Left ventricle myocardium inferior (tissue), 1 donor: ENCODE measurements around the gene TRIL. TPM values are rescaled to one million over a fixed set of nuclear protein-coding genes. Genes with fewer than 3 reads are reported as not detected.

Experiments used
- DNase-seq: peaks from one replicate; pipeline ENCODE4 v3.0.0-alpha.2; 2020
- H3K27ac ChIP-seq: fragments of 200-600 bp; replicated peaks from 2 replicates; pipeline ENCODE4 v1.8.0; 2021
- H3K27me3 ChIP-seq: fragments of 200-600 bp; 2 replicates; pipeline ENCODE4 v1.8.0; 2021; ENCODE audit warnings: low read depth
- H3K36me3 ChIP-seq: fragments of 200-600 bp; 2 replicates; pipeline ENCODE4 v1.8.0; 2021
- H3K4me1 ChIP-seq: fragments of 200-600 bp; 2 replicates; pipeline ENCODE4 v1.8.0; 2021
- H3K4me3 ChIP-seq: fragments of 200-600 bp; 2 replicates; pipeline ENCODE4 v1.8.0; 2021; ENCODE audit warnings: mild to moderate bottlenecking, moderate library complexity
- H3K9me3 ChIP-seq: fragments of 200-600 bp; replicated peaks from 2 replicates; pipeline ENCODE4 v1.8.0; 2021
- CTCF ChIP-seq: fragments of 200-600 bp; IDR thresholded peaks from 2 replicates; pipeline ENCODE4 v1.8.0; 2021; ENCODE audit warnings: antibody characterized with exemption, mild to moderate bottlenecking, borderline replicate concordance
- intact Hi-C: fragments of 100-400 bp; cut with micrococcal nuclease; formaldehyde crosslinking; loops from one replicate; pipeline ENCODE4 v1.11.0; 2022
- total RNA-seq: library from RNA; stranded (reverse); fragmentation: NEBNext Ultra II Directional; extraction: Animal tissue kit (Norgen Biotek cat#: 25700); gene quantifications from one replicate; pipeline ENCODE4 v1.2.1, GENCODE V29; 2021
- donor health status: DM: no; HTN: yes; CAD: no; lungs with severe emphysema.

The TRIL gene
- total RNA-seq, 1 donor from 2014 or later, result 1.9 TPM

- intact Hi-C loops, result no loop called here
- H3K27ac ChIP-seq, result no peak overlapping the region
Observed at GRCh38 chr7:28976022-28976421, 17.9 kb upstream of the TRIL start.

GRCh38 chr7:28973591-28973990, 15.5 kb upstream of the TRIL start:
- intact Hi-C loops, result no loop called here
- H3K27ac ChIP-seq, result no peak overlapping the region

More at GRCh38 chr7:28976022-28976421, 17.9 kb upstream of the TRIL start:
- Histone ChIP-seq H3K4me3 (no peak overlapping the region), H3K36me3 (no peaks in the 10 kb centered on the region), H3K4me1 (no peaks in the 10 kb centered on the region), H3K27me3 (no peaks in the 10 kb centered on the region), H3K9me3 (peaks cover 33% of the 10 kb centered on the region)
- no peak for DNase-seq
- TF ChIP-seq CTCF, result no peak

GRCh38 chr7:28964056-28964455, 5.9 kb upstream of the TRIL start:
- peaks cover 1% of the 10 kb centered on the region for H3K4me1 ChIP-seq
- H3K9me3 ChIP-seq, result no peaks in the 10 kb centered on the region
- intact Hi-C loops, result no loop called here
- no peak for TF ChIP-seq CTCF
- DNase-seq, result no peak
- H3K4me3 ChIP-seq, result no peak overlapping the region
- H3K27ac ChIP-seq, result no peak overlapping the region
- H3K27me3 ChIP-seq, result no peaks in the 10 kb centered on the region
- H3K36me3 ChIP-seq, result no peaks in the 10 kb centered on the region

More at GRCh38 chr7:28973591-28973990, 15.5 kb upstream of the TRIL start:
- no peak for DNase-seq
- Histone ChIP-seq H3K27me3 (no peaks in the 10 kb centered on the region), H3K36me3 (no peaks in the 10 kb centered on the region), H3K4me3 (no peak overlapping the region), H3K4me1 (no peaks in the 10 kb centered on the region), H3K9me3 (peaks cover 50% of the 10 kb centered on the region)
- TF ChIP-seq CTCF, result no peak

GRCh38 chr7:28961972-28962371, 3.8 kb upstream of the TRIL start:
- Histone ChIP-seq H3K36me3 (no peaks in the 10 kb centered on the region), H3K4me1 (peaks cover 22% of the 10 kb centered on the region), H3K9me3 (no peaks in the 10 kb centered on the region), H3K4me3 (no peak overlapping the region), H3K27ac (no peak overlapping the region), H3K27me3 (no peaks in the 10 kb centered on the region)
- no peak for DNase-seq
- intact Hi-C loops, result no loop called here
- TF ChIP-seq CTCF, result no peak

GRCh38 chr7:28960071-28960840, 2.1 kb upstream of the TRIL start:
- no peaks in the 10 kb centered on the region for H3K36me3 ChIP-seq
- intact Hi-C loops, result no loop called here
- no peak for DNase-seq
- TF ChIP-seq CTCF, result no peak
- no peaks in the 10 kb centered on the region for H3K9me3 ChIP-seq
- peaks cover 39% of the 10 kb centered on the region for H3K4me1 ChIP-seq
- H3K4me3 ChIP-seq, result no peak overlapping the region
- H3K27me3 ChIP-seq, result no peaks in the 10 kb centered on the region
- H3K27ac ChIP-seq, result no peak overlapping the region
